SU-DHL-6 (cell line): ENCODE data around the gene DUOXA1.

Experiments
- EZH2phosphoT487 ChIP-seq: fragments of 200-600 bp; sonication (generic), shearing (Covaris generic); conservative IDR thresholded peaks from 2 replicates; pipeline ENCODE4 v1.6.1; 2018; ENCODE audit warnings: mild to moderate bottlenecking, antibody characterized with exemption, low read length, moderate library complexity, mixed read lengths
- TF ChIP-seq, protein P1 (sequence below): fragments of 200-600 bp; sonication (generic); IDR thresholded peaks from one replicate; pipeline ENCODE4 v1.5.1; 2017; ENCODE audit warnings: antibody characterized with exemption, mild to moderate bottlenecking, low read length, moderate library complexity; ENCODE audit not compliant: insufficient read depth, poor library complexity, severe bottlenecking

DNA sequence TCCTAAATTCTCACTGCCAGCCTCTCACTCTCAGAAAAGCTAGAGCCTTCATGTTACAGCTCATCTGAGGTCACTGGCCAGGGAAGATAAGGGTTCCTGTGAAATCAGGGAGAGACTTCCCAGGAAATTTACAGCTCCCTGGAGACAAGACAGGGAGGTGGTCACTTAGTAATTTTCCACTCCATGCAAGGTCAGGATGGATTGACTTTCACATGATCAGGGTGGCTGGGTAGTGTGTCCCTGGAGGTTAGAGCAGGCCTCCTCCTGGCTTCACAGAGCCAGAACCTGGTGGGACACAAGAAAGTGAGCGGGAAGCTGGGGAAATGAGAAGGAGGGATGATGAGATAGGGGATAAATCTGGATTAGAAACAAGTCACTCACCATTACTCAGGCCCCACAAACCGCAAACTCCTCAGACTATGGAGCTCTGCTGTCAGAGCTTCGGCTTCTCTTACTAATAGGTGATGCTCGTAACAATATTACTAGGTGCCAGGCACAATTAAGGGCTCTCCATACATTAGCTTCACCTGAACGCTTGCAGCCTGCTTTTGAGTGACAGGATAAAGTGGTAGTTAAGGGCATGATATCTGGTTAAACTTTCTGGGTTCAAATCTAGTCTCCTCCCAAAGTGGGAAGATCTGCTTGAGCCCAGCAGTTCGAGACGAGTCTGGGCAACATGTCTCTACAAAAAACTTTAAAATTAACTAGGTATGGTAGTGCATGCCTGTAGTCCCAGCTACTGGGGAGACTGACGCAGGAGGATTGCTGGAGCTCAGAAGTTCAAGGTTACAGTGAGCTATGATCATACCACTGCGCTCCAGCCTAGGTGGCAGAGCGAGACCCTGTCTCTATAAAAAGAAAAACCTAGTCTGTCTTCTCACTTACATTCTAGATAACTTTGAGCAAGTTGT lies 40.6 kb downstream of the DUOXA1 start:
- TF ChIP-seq, protein P1, sequence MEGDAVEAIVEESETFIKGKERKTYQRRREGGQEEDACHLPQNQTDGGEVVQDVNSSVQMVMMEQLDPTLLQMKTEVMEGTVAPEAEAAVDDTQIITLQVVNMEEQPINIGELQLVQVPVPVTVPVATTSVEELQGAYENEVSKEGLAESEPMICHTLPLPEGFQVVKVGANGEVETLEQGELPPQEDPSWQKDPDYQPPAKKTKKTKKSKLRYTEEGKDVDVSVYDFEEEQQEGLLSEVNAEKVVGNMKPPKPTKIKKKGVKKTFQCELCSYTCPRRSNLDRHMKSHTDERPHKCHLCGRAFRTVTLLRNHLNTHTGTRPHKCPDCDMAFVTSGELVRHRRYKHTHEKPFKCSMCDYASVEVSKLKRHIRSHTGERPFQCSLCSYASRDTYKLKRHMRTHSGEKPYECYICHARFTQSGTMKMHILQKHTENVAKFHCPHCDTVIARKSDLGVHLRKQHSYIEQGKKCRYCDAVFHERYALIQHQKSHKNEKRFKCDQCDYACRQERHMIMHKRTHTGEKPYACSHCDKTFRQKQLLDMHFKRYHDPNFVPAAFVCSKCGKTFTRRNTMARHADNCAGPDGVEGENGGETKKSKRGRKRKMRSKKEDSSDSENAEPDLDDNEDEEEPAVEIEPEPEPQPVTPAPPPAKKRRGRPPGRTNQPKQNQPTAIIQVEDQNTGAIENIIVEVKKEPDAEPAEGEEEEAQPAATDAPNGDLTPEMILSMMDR = no peak
- no peak for TF ChIP-seq EZH2phosphoT487
